Measurements from ENCODE around the gene TOB2.

DNA sequence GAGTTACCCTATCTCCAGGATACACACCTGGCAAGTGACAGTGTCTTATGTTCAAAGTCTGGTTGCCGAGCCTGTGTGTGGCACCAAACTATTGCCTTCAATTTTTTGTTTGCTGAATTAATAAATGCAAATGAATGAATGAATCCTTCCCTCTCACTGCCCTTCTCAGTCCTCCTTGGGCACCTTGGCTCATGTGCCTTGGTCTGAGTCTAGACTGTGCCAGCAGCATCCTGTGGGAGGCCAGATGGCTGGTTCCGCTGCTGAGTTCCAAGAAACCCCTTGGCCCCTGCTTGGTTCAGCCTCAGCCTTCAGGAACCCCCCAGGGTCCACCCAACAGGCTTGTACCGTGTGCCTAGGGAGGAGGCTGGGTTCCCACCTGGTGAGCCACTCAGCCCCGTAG, 31.0 kb downstream of the TOB2 start:
- TF ChIP-seq, protein P1, sequence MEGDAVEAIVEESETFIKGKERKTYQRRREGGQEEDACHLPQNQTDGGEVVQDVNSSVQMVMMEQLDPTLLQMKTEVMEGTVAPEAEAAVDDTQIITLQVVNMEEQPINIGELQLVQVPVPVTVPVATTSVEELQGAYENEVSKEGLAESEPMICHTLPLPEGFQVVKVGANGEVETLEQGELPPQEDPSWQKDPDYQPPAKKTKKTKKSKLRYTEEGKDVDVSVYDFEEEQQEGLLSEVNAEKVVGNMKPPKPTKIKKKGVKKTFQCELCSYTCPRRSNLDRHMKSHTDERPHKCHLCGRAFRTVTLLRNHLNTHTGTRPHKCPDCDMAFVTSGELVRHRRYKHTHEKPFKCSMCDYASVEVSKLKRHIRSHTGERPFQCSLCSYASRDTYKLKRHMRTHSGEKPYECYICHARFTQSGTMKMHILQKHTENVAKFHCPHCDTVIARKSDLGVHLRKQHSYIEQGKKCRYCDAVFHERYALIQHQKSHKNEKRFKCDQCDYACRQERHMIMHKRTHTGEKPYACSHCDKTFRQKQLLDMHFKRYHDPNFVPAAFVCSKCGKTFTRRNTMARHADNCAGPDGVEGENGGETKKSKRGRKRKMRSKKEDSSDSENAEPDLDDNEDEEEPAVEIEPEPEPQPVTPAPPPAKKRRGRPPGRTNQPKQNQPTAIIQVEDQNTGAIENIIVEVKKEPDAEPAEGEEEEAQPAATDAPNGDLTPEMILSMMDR (IDR thresholded peaks at IDR 0.05; ENCODE audit: low read length): no peak
- no peak for TF ChIP-seq EZH2 (IDR thresholded peaks at IDR 0.05; ENCODE audit: borderline replicate concordance, low read length)

Measured in OCI-LY1 (cell line).